ENCODE data around the gene GPT2.
A peak's percentile ranks its signal among the peaks of the same experiment; 100 is the strongest.
"Not testable (repeated sequence)": the region's sequence is repeated elsewhere in the genome, so short reads cannot be mapped to it uniquely, and the experiment has no call there.

Gene GPT2

DNA sequence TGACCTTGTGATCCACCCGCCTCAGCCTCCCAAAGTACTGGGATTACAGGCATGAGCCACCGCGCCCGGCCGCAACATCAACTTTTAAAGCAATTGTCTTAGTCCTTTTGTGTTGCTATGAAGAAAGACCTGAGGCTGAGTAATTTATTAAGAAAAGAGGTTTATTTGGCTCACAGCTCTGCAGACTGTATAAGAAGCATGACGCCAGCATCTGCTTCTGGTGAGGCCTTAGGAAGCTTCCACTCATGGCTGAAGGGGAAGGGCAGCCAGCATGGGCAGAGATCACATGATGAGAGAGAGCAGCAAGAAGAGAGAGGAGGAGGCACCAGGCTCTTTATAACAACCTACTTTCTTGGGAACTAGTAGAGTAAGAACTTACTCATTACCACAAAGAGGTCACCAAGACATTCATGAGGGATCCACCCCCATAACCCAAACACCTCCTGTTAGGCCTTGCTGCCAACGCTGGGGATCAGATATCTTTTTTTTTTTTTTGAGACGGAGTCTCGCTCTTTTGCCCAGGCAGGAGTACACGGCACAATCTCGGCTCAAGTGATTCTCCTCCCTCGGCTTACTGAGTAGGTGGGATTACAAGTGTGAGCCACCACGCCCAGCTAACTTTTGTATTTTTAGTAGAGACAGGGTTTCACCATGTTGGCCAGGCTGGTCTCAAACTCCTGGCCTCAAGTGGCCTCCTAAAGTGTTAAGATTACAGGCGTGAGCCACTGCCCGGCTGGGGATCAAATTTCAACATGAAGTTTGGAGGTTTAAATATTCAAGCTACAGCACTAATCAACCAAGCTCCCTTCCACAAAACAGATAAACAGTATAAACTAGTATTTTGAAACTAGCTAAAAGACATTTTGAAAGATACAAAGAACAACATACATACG lies 21.4 kb upstream of the GPT2 start:
- DNase-seq, result no peak

DNA sequence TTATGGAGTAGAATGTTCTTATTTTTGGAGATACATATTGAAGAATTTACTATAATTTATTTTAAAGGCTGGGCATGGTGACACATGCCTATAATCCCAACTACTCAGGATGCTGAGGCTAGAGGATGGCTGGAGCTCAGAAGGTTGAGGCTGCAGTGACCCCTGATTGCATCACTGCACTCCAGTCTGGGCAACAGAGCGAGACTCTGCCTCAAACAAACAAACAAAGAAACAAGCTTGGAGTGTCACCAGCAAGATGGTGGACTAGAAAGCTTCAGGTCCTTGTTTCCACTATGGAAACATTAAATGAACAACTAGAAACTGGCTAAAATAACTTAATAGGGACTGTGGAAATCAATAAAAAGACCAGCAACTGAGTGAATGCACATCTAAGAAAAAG lies 17.9 kb upstream of the GPT2 start:
- DNase-seq, result no peak

DNA sequence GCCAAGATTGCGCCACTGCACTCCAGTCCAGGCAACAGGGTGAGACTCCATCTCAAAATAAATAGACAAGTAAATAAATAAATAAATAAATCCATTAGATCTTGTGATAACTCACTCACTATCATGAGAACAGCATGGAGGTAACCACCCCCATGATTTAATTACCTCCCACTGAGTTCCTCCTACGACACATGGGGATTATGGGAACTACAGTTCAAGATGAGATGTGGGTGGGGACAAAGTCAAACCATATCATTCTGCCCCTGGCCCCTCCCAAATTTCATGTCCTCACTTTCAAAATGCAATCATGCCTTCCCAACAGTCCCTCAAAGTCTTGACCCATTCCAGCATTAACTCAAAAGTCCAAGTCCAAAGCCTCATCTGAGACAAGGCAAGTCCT lies 16.7 kb upstream of the GPT2 start:
- DNase-seq, result peak; percentile 21 to 45 (median 45)

DNA sequence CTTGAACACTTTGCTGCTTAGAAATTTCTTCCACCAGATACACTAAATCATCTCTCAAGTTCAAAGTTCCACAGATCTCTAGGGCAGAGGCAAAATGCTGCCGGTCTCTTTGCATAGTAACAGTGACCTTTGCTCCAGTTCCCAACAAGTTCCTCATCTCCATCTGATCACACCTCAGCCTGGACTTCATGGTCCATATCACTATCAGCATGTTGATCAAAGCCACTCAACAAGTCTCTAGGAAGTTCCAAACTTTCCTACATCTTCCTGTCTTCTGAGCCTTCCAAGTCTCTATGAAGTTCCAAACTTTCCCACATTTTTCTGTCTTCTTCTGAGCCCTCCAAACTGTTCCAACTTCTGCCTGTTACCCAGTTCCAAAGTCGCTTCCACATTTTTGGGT lies 15.3 kb upstream of the GPT2 start:
- not testable (repeated sequence) for DNase-seq

DNA sequence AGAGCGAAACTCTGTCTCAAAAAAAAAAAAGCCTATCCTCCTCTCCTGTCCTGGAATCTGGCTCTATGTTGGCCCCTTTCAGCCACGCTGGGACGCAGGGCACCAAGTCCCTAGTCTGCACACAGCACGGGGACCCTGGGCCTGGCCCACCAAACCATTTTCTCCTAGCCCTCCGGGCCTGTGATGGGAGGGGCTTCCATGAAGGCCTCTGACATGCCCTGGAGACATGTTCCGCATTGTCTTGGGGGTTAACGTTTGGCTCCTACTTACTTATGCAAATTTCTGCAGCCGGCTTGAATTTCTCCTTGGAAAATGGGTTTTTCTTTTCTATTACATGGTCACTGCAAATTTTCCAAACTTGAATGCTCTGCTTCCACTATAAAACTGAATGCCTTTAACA lies 12.6 kb upstream of the GPT2 start:
- no peak for DNase-seq

DNA sequence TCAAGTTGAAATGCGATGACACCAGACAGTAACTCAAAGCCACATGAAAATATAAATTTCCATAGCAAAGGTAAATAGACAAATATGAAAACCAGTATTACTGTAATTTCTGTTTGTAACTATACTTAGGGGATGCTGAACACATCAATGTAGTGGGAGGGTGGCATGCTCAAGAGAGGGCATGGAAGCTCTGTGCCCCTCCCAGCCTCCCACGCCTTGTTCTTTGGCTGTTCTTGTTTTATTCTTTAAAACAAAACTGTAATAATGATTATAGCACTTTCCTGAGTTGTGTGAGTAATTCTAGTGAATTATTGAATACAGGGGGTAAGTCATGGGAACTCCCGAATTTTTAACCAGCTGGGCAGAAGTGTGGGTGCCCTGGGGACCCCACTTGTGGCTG lies 11.0 kb upstream of the GPT2 start:
- peak; percentile 14 to 40 (median 15) for DNase-seq

DNA sequence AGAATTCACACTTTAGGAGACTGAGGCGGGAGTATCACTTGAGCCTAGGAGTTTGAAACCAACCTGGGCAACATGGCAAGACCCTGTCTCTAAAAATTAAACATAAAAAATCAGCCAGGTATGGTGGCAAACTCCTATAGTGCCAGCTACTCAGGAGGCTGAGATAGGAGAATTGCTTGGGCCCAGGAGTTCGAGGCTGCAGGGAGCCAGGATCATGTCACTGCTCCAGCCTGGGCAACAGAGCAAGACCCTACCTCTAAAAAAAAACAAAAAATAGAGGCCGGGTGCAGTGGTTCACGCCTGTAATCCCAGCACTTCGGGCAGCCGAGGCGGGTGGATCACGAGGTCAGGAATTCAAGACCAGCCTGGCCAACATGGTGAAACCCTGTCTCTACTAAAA lies 8.9 kb upstream of the GPT2 start:
- no peak for DNase-seq

DNA sequence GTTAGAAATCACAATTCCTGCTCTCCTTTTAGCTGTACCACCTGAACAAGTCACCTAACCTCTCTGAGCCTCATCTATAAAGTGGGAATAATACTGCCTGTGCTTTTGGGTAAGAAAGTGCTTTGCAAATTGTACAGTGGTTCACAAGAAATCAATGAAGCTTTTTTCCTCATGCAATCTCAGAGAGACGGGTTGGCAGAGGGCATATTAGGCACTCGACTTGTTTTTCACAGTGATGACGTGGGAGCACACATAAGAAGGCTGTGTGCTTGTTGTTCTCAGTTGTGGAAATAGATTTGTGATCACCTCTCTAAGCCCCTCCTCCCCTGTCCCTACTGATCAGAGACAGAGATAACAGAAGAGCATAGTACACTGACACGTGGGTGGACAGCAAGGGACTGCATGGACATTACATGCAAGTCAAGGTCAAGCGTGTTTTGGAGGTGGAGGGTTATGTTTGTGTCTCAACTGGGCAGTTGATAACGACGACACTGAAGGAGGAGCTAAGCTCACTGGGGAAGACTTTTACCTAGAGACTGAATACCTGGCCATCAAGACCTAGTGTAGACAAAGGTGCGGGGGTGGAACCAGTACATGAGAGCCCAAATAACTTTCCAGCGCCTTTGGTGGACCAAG lies 1.7 kb upstream of the GPT2 start:
- DNase-seq, result no peak

DNA sequence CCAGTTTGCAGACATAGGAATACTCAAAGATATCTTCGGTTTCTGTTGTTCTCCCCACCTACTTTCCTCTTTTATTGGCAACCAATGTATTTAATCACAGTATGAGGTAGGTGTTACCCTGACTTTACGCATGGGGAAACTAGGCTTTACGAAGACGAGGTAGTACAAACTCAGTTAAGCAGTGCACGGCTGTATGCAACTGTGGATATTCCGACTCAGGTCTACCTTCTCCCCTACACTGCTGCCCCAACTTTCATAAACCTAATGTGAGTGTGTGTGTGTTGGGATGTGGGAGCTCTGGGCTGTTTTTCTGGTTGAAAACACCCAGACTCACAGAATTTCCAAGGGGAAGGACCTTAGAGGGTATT lies 1.2 kb upstream of the GPT2 start:
- no peak for DNase-seq

DNA sequence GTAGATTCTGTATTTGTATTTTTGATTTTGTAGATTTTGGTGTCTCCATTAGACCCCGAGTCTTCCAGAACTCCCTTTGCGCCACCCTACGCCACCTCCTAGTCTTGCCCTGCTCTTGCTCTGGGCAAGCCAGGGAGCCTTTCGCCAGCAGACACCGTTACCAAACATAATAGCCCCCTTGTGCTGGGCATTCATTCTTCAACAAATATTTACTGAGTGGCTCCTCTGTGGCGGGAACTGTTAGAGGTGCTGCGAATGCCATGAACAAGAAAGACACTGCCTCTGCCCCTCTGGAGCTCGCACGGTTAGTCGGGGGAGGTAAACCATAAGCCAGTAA lies 841 bp upstream of the GPT2 start:
- DNase-seq, result no peak

DNA sequence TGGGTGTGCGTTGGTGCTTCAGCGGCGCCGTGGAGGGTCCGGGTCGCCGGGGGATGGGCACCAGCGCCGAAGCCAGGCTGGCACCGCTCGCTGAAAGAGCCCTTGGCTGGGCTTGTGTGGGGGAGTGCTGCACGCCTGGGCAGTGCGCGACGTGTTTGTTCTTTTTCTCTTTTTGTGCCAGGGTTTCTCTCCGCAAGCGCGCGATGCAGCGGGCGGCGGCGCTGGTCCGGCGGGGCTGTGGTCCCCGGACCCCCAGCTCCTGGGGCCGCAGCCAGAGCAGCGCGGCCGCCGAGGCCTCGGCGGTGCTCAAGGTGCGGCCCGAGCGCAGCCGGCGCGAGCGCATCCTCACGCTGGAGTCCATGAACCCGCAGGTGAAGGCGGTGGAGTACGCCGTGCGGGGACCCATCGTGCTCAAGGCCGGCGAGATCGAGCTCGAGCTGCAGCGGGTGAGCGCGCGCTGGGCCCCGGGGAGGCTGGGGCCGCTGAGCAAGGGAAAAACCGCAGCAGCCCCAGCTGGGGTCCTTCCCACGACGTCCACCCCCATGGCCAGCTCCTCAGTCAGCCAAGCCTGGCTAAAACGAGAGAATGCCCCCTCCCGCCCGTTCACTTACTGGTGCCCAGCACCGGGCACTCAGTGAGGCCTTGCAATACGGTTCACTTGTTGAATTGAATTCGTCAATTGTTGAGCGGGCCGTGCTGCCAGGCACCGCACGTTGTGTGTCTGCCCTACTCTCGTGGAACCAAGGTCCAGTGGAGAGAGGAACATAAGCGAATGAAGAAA lies 541 bp downstream of the GPT2 start:
- DNase-seq, result peak in 1 of 3 donors; percentile 20

DNA sequence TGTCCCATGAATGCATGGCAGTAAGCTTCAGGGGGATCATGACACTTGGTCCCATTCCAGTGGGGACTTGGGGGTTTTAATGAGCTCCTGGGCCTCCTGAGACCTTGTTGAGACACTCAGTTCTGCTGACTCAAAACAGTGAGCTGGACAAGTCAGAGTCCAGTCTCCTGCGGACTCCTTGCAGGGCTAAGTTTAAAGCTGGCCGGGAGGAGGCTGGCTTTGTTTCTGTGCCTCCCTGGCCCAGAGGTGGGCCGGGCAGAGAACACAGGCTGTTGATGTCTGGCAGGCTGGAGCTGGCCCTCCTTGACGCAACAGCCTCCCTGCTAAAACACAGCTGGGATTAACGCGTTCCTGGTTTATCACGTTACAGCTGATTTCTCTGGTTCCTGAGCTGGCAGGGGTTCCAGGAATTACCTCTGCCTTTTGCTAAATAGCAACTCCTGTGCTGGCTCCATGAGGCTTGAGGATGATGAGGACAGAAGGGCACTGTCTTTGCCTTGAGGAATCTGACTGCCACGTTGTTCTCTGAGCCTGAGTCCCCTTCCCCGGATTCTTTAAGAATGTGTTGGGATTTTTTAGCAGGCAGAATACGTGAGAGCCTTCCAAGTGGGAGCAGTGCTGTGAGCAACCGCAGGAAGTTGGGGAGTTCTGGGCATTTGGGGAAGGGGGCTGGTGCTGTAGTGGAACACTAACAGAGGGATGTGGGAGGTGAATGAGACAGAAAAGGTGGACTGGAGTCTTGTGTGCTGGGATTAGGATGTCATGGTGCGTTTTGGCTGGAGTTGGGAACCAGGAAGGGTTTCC lies 2.0 kb downstream of the GPT2 start:
- no peak for DNase-seq

DNA sequence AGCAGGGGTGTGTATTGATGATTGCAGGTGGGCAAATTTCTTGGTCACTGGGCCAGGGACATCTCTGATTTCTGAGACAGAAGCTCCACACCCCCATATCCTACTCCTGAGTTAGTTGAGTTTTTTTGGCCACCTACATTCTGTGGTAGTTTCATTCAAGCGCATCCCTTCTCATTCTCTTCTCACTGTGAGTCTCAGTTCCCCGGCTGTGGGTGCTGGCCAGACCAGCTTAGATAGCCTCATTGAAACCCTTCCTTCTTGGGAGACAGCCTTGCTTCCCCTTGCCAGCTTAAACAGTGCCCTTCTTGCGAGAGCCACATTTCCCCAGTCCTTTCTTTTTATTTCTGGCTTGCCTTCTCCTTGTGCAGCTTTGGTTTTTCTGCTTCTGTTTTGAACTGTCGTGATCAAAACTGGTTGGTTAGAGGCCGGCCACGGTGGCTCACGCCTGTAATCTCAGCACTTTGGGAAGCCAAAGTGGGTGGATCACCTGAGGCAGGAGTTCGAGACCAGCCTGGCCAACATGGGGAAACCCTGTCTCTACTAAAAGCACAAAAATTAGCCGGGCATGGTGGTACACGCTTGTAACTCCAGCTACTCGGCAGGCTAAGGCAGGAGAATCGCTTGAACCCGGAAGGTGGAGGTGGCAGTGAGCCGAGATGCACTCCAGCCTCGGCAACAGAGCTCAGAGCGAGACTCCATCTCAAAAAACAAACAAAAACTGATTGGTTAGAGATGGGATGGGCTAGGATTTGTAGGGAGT lies 2.8 kb downstream of the GPT2 start:
- no peak for DNase-seq

DNA sequence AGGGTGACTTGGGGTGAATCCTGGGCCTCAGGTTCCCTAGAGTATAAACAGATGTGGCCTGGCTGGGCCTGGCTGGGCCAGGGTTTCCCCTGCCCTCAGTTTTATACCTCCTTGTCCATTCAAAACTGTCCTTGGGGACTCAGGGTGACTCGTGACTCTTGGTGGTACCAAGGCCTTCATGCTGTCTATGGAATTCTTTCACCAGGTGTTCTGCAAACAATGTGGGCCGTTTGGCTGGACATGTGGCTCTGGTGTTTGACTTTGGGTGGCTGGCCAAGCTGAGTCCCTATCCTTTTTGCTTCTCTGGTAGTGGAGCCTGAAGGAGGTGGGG lies 3.3 kb downstream of the GPT2 start:
- no peak for DNase-seq

DNA sequence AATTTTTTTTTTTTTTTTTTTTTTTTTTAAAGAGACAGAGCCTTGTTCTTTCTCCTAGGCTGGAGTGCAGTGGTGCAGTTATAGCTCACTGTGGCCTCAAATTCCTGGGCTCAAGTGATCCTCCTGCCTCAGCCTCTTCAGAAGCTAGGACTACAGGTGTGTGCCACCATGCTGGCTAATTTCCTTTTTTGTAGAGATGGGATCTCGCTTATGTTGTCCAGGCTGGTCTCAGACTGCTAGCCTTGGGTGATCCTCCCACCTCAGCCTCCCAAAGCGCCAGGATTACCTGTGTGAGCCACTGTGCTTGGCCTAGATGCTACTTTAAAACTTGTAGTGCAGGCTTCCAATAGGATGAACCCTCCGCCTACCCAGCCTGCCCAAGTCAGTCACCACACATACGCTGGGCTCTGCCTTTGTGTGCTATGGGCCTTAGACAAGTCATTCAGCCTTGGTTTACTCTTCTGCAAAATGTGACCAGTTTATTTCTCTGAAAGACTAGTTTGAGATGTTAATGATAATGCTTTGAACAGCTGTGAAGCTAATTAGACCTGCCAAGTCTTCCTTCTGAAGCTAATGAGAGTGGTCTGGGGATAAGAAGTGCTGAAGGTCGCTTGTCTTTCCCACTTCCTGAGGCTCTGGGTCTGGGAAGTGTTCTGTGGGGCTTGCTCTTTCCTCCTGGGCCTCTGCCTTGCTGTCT lies 5.2 kb downstream of the GPT2 start:
- no peak for DNase-seq

DNA sequence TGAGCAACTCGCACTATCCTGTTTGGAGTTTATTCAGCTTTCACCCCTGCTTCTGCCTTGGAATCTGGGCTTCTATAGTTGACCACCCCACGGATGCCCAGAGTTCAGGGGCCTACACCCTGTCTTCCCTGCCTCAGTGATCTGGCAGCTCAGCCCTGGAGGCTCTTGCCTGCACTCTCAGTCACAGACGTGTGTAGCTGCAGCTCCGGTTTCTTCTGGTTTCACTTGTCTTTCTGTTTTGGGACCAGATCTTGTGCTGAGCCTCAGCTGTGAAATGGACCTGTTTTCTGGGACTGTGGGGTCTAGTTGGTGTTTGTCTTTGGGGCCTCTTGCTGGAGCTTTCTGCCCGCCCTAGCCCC lies 5.8 kb downstream of the GPT2 start:
- peak in 1 of 3 donors; percentile 25 for DNase-seq

DNA sequence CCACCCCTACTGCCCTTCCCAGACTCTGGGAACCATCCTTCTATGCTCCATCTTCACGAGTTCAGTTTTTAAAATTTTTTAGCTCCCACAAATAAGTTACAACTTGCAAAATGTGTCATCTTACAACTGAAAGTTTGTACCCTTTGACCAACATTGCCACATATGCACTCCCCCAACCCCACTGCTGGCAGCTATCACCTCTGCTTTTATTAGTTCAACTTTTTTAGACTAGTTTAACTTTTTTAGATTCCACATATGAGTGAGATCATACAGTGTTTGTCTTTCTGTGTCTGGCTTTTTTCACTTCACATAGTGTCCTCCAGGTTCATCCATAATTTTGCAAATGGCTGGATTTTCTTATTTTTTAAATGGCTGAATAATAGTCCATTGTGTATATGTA lies 7.7 kb downstream of the GPT2 start:
- no peak for DNase-seq

DNA sequence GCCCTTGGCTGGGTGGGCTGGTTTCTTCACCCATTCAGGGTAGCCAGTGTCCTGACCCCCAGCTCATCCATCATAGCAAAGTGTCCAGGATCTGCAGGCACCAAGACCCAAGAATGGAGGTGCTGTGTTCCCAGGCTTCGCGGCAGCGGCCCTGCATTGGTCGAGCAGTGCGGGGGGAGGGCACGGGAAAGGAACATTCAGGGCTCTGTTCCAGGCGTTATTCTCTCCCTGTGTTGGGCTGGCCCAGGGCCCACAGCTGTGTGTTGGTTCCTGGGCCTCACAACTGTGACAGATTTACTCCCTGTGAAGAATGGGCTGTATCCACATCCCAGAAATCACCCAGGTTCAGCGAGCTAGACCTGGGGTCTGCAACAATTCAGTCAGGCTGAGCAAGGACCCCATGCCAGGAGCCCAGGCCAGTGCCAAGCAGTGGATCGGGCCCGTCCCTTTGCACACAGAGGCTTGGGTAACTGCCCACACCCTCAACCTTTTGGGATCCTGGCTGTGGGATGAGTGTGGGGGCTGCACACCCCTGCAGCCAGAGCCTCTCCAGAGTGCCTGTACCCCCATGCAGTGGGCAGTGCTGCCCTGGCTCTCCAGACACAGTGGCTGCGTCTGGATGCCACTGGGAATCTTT lies 10.0 kb downstream of the GPT2 start:
- no peak for DNase-seq

DNA sequence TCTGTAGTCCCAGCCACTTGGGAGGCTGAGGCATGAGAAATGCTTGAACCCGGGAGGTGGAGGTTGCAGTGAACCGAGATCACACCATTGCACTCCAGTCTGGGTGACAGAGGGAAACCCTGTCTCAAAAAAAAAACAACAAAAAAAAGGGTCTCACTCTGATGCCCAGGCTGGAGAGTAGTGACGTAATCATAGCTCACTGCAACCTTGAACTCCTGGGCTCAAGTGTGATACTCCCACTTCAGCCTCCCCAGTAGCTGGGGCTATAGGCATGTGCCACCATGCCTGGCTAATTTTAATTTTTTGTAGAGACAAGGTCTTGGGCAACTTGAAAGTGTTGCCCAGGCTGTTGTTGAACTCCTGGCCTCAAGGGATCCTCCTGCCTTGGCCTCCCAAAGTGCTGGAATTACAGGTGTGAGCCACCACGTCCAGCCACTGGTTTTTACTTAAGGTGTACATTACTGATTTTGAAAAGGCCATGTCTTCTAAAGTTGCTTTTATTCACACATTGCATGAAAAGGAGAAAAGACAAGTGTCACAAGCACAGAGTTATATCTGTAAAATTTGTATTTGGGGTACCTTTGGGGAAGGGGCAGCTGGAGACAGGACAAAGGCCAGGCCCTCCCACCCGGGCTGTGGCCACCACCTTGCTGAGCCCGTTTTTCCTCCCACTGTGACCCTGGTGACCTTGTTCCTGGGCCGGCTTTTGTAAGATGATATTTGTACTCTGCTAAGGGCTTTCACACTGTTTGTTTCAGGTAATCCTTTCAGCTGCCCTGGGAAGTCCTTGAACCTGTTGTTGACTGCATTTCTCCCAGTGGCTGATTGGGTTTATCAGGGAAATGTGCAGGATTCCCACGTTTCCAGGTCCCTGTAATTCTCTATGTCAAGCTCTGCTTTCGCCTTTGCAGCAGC lies 11.5 kb downstream of the GPT2 start:
- DNase-seq, result no peak

DNA sequence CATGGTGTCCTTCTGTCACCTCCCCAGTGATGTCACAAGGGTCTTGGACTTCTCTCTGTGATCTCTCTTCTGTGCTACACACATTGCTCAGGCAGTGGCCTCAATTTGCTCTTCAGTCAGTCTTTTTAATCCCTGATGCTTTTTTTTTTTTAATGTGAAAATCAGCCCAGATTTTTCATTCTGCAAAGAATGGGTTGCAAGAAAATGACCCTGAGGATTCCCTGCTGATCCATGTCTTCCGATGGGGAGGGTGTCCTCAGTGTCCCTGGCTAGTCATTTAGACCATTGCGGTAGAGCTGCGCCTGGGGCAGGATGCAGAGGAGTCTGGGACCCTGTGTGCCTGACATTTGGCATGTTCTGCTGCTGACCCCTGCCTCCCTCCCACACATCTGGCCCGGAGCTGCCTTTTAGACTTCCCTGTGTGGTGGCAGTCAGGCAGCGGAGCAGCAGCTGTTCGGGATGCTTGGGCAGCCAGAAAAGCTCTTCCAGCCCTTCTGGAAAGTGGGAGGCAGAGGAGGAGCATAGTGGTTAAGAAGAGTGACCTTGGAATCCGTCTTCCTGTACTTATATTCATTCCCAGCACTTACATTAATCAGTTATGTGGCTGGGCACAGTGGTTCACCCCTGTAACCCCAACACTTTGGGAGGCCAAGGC lies 12.3 kb downstream of the GPT2 start:
- DNase-seq, result no peak
